ENCODE results near the gene TSPEAR. TPM values are rescaled to one million over a fixed set of nuclear protein-coding genes. Genes with fewer than 3 reads are reported as not detected.

TSPEAR gene
- total and polyA plus RNA-seq, 9 of the 15 experiments (the other 6 are each of a cell fraction or from before 2014, with no cell fraction given), result not detected

DNA sequence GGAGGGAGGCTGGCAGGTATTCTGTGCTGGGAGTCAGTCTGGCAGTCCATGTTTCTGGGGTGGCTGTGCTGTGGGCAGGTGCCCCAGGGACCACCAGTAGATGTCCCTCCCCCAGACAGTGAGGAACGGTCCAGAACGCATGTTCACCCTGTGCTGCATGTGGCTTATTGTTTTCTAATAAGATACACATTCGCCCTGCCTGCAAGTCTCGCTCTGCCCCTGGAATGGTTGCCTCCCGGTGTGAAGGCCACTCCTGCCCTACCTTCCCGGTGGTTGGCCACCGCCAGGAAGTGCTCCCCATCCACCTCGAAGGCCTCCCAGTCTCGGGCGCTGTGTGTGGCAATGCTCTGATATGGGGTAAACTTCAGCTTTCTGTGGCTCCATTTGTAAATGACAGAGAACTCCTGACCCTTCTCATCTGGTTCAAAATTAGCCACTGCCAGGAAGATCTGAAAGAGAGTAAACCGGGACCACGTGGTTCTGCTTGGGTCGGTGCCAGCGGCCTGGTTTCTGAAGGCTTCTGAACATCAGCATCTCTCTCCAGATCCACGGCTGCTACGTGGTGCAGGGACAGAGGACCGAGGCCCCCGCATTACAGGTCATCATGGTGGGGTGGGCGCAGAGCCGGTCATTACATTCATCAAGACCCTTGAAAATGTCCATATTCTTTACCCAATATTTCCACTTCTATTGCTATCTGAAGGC, 185.8 kb downstream of the TSPEAR start:
- Histone ChIP-seq H3K27ac (ENCODE audit: extremely low read depth, low read depth, low read length) (no peak overlapping the region), H3K9ac (ENCODE audit: insufficient read depth in 1 of 2, low read depth in 2 of 2, low read length in 2 of 2) (no peak overlapping the region), H3K27me3 (ENCODE audit: control insufficient read depth in 2 of 2, insufficient read depth in 2 of 2, low read length in 2 of 2) (peaks cover 23 to 56% of the 10 kb centered on the region in 2 experiments; a peak in 3 of 5 replicates), H3K9me1 (ENCODE audit: control insufficient read depth, insufficient read depth, low read length) (no peaks in the 10 kb centered on the region), H3K4me3 (no peak overlapping the region), H3K9me3 (replicated peaks; ENCODE audit: control insufficient read depth, insufficient read depth, low read depth, low read length) (peaks cover 21% of the 10 kb centered on the region; the same call in 1 of the 2 replicates), H3K4me2 (ENCODE audit: insufficient read depth, low read length) (no peak overlapping the region), H3K79me2 (ENCODE audit: control insufficient read depth, insufficient read depth, low read length) (no peaks in the 10 kb centered on the region), H2AFZ (ENCODE audit: low read depth, low read length) (no peak overlapping the region), H3K4me1 (replicated peaks in 1 of 2; ENCODE audit: control insufficient read depth in 2 of 2, insufficient read depth in 2 of 2, low read length in 2 of 2) (peaks cover 0 to 20% of the 10 kb centered on the region in 2 experiments; a peak in 1 of 5 replicates), H4K20me1 (replicated peaks; ENCODE audit: control insufficient read depth, insufficient read depth, low read length) (peaks cover 12% of the 10 kb centered on the region; the same call in 1 of the 2 replicates), H3K36me3 (ENCODE audit: control insufficient read depth, insufficient read depth, low read length) (no peaks in the 10 kb centered on the region)
- ChIA-PET CTCF (ENCODE audit: low intra/inter-chr PET ratio) (no interaction called here), POLR2A (no interaction called here)
- DNase-seq (ENCODE audit: extremely low read depth in 1 of 4, low spot score in 3 of 4) (no peak), ATAC-seq (no peak), FAIRE-seq (no peak)
- 2% methylated on average over 20 of the region's 20 CpGs for WGBS (ENCODE audit: insufficient coverage, low coverage, missing lambda C conversion rate)
- in situ Hi-C loops (cut with MboI), result no loop called here
- TF ChIP-seq ZNF431 (CRISPR knock-in tag; IDR thresholded peaks at IDR 0.05), result no peak
- no peak for TF ChIP-seq RNF2 (IDR thresholded peaks at IDR 0.05)
- TF ChIP-seq, protein P1, sequence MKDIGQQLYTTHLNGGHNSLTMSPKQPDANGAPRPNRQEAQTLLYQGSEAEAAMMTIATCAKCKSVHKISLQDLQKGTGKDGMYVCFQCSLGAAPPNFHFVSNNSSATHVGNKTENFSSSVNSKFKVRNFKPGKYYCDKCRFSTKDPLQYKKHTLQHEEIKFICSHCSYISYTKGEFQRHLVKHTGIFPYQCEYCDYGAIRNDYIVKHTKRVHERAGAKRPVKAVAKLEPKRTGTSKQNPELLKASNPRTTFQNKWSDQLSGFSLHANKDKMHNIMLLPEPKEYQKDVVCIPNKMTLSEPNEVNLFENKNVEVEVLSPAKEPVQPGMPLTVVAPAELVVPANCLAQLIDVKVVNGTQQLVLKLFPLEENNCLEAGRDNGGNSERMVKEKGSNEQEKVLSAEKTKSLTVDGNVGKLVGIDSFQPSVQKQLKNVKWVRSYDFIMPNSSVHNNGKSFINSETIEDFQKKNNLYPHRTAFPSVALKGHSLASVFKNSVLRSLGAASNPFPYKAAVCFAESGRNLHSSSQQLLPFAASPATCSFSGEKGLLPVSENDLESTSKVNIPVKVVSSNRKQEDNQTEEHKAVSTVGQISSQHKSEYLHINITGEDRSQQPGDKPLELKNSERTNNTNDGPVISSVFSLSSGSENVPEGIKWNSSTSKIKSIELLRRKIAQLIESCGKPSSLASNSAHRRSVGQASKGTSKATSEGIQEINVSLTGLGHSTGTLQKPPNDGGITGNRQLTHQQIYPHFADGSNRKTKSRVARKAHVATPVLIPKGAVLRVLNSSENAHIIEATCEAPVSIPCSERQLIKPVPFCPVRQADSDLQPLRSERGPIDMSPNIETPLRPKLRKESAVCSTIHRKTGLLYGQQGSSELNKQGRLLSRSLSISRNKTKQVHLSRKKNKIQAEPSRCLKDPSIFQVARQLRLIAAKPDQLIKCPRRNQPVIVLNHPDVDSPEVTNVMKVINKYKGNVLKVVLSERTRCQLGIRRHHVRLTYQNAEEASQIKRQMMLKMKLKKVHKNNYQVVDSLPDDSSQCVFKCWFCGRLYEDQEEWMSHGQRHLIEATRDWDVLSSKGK (CRISPR knock-in tag; IDR thresholded peaks at IDR 0.05), result no peak
- TF ChIP-seq RB1 (IDR thresholded peaks at IDR 0.05; ENCODE audit: low read depth), result no peak
- TF ChIP-seq, protein P2, sequence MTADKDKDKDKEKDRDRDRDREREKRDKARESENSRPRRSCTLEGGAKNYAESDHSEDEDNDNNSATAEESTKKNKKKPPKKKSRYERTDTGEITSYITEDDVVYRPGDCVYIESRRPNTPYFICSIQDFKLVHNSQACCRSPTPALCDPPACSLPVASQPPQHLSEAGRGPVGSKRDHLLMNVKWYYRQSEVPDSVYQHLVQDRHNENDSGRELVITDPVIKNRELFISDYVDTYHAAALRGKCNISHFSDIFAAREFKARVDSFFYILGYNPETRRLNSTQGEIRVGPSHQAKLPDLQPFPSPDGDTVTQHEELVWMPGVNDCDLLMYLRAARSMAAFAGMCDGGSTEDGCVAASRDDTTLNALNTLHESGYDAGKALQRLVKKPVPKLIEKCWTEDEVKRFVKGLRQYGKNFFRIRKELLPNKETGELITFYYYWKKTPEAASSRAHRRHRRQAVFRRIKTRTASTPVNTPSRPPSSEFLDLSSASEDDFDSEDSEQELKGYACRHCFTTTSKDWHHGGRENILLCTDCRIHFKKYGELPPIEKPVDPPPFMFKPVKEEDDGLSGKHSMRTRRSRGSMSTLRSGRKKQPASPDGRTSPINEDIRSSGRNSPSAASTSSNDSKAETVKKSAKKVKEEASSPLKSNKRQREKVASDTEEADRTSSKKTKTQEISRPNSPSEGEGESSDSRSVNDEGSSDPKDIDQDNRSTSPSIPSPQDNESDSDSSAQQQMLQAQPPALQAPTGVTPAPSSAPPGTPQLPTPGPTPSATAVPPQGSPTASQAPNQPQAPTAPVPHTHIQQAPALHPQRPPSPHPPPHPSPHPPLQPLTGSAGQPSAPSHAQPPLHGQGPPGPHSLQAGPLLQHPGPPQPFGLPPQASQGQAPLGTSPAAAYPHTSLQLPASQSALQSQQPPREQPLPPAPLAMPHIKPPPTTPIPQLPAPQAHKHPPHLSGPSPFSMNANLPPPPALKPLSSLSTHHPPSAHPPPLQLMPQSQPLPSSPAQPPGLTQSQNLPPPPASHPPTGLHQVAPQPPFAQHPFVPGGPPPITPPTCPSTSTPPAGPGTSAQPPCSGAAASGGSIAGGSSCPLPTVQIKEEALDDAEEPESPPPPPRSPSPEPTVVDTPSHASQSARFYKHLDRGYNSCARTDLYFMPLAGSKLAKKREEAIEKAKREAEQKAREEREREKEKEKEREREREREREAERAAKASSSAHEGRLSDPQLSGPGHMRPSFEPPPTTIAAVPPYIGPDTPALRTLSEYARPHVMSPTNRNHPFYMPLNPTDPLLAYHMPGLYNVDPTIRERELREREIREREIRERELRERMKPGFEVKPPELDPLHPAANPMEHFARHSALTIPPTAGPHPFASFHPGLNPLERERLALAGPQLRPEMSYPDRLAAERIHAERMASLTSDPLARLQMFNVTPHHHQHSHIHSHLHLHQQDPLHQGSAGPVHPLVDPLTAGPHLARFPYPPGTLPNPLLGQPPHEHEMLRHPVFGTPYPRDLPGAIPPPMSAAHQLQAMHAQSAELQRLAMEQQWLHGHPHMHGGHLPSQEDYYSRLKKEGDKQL (CRISPR knock-in tag; IDR thresholded peaks at IDR 0.05; ENCODE audit: borderline replicate concordance), result no peak
- no TSS peak for BruUV-seq (replicated peaks)
- intact Hi-C loops (cut with micrococcal nuclease), result no loop called here
